ENCODE data around the gene PRRT3. TPM values are rescaled to one million over a fixed set of nuclear protein-coding genes. Genes with fewer than 3 reads are reported as not detected.

The PRRT3 gene
- total RNA-seq, 1 donor from 2014 or later: 0.47 TPM

- Histone ChIP-seq H3K27ac (replicated peaks) (peak overlapping the region; percentile 27), H3K27me3 (ENCODE audit: low read depth) (no peaks in the 10 kb centered on the region), H3K36me3 (peaks cover 49% of the 10 kb centered on the region), H3K9me3 (replicated peaks) (no peaks in the 10 kb centered on the region), H3K4me3 (no peak overlapping the region), H3K4me1 (peaks cover 54% of the 10 kb centered on the region)
- intact Hi-C loops (cut with micrococcal nuclease): no loop called here
- no peak for DNase-seq
- TF ChIP-seq CTCF (IDR thresholded peaks at IDR 0.05; ENCODE audit: borderline replicate concordance): no peak
These were observed 26.6 kb upstream of the PRRT3 start for GRCh38 chr3:9978710-9979305.

DNA sequence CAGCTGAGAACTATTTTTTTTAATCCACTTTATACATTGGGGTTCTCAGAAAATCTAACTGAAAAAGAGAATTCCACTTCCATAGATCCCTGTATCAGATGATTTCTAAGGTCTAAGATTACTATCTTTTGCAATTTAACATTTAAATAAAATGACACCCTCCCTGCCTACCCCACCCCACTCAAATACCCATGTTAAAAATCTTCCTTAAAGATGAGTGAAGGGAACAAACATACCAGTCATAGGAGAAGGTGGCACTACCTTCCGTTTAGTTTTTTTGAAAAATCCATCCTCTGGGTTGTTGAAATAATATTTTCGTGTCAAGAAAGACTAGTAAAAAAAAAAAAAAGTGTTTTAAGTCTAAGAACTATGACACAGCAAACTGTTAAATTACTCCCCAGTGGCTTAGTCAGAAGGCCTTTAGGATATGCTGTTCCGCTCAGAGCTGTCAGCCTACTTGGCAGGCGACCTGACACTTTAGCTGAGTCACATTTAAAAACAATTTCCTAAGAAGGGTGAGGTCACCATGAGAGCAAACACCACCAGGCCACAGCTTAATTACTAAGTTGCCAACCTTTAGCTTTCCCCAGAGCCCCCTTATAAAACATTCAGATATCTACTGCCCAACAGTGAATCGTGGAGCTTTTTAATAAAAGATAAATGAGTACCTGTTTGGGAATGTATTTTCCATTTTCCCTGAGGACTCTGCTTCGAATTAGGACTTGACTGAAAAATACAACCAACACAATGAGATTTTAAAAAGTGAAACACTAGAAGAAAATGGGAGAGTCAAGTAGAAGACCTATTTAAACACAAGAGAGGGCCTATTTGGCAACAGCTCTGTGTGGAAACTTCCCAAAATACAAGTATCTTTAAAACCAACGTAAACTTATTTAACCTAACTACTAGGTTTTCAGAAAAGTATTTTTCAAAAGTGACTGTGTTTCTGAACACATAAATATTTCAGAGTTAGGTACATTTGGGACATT is 24.8 kb upstream of the PRRT3 start:
- H3K27ac ChIP-seq (replicated peaks): peak overlapping the region; percentile 78
- no peak for TF ChIP-seq CTCF (IDR thresholded peaks at IDR 0.05; ENCODE audit: borderline replicate concordance)
- H3K4me3 ChIP-seq: peak overlapping the region; percentile 60
- H3K4me1 ChIP-seq: peaks cover 47% of the 10 kb centered on the region
- intact Hi-C loops (cut with micrococcal nuclease): no loop called here
- H3K27me3 ChIP-seq (ENCODE audit: low read depth): no peaks in the 10 kb centered on the region
- H3K9me3 ChIP-seq (replicated peaks): no peaks in the 10 kb centered on the region
- peaks cover 60% of the 10 kb centered on the region for H3K36me3 ChIP-seq
- peak; percentile 69 for DNase-seq

DNA sequence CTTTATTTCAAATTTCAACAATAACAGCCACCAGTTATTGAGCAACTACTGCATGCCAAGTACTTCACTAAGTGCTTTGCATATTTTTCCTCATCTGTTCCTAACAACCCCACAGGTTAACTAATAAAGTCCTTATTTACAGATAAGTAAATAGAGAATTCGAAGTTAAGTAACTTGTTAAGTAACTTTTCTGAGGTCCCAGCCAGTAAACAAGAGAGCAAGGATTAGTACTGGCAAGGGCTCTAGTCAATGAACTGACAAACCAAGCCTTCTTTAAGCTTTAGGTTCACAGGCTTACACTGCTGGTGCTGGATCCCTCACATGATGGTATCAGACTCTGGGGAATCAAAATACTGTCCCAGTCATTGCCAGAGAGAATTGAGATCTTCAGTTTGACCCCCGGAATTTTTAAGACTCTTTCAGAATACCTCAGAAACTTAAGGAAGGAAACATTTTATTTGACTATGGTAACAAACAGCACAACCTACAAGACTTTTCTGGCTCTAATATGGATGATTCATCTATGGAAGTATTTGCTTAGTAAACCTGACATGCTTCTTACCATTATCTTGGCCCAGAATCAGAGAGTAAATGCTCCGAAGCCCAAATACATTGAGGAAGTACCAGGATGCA is 17.9 kb upstream of the PRRT3 start:
- Histone ChIP-seq H3K36me3 (peaks cover 99% of the 10 kb centered on the region), H3K4me3 (no peak overlapping the region), H3K4me1 (peaks cover 9% of the 10 kb centered on the region), H3K27me3 (ENCODE audit: low read depth) (no peaks in the 10 kb centered on the region), H3K27ac (replicated peaks) (no peak overlapping the region), H3K9me3 (replicated peaks) (no peaks in the 10 kb centered on the region)
- intact Hi-C loops (cut with micrococcal nuclease): no loop called here
- no peak for TF ChIP-seq CTCF (IDR thresholded peaks at IDR 0.05; ENCODE audit: borderline replicate concordance)
- no peak for DNase-seq

DNA sequence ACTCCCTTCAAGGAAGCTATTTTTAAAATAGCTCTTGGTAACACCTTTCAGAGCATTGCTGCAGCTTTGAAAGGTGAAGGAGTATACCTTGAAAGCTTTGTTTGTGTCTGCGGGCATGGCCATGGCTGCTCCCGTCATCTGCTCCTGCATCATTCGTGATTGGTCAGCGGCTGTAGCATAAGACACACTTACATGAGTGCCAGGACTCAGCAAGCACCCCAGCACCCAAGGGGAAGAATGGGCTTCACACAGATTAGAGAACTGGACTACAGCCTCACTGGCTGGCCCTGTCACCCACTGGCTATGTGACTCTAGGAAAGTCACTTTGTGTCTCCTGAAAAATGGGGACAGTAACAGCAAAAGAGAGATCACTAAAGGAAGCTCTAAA is 17.4 kb upstream of the PRRT3 start:
- no peak for TF ChIP-seq CTCF (IDR thresholded peaks at IDR 0.05; ENCODE audit: borderline replicate concordance)
- intact Hi-C loops (cut with micrococcal nuclease): no loop called here
- peaks cover 99% of the 10 kb centered on the region for H3K36me3 ChIP-seq

DNA sequence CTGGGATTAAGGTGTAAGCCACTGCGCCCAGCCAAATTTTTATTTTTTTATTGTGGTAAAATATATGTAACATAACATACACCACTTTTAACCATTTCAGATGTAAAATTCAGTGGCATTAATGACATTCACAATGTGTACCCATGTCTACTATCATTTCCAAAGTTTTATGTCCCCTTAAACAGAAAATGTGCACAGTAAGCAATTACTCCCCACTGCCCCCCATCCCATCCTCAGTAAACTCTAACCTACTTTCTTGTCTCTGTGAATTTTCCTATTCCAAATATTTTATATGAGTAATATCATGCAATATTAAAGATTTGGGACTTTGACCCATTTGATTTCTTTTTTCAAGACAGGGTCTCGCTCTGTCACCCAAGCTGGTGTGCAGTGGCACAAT is 14.6 kb upstream of the PRRT3 start:
- Histone ChIP-seq H3K4me3 (no peak overlapping the region), H3K27me3 (ENCODE audit: low read depth) (no peaks in the 10 kb centered on the region), H3K4me1 (no peaks in the 10 kb centered on the region), H3K27ac (replicated peaks) (no peak overlapping the region), H3K9me3 (replicated peaks) (no peaks in the 10 kb centered on the region), H3K36me3 (peaks cover 99% of the 10 kb centered on the region)
- intact Hi-C loops (cut with micrococcal nuclease): no loop called here
- DNase-seq: no peak
- TF ChIP-seq CTCF (IDR thresholded peaks at IDR 0.05; ENCODE audit: borderline replicate concordance): no peak

More for the DNA sequence above, 17.4 kb upstream of the PRRT3 start:
- H3K27ac ChIP-seq (replicated peaks): no peak overlapping the region
- no peaks in the 10 kb centered on the region for H3K9me3 ChIP-seq (replicated peaks)
- H3K4me1 ChIP-seq: peaks cover 7% of the 10 kb centered on the region
- no peaks in the 10 kb centered on the region for H3K27me3 ChIP-seq (ENCODE audit: low read depth)
- H3K4me3 ChIP-seq: no peak overlapping the region
- no peak for DNase-seq
